ENCODE measurements around the gene TANGO2.

The TANGO2 gene

GRCh38 chr22:20087319-20088262 lies 66.7 kb downstream of the TANGO2 start:
- DNase-seq (ENCODE audit: low read depth) = no peak

- DNase-seq (ENCODE audit: low read depth) = no peak
These were observed 67.3 kb downstream of the TANGO2 start for GRCh38 chr22:20088263-20088648.

GRCh38 chr22:20089226-20089976 lies 68.5 kb downstream of the TANGO2 start:
- DNase-seq (ENCODE audit: low read depth) = no peak

GRCh38 chr22:20089977-20090729 lies 69.2 kb downstream of the TANGO2 start:
- peak; percentile 46 for DNase-seq (ENCODE audit: low read depth)

DNA sequence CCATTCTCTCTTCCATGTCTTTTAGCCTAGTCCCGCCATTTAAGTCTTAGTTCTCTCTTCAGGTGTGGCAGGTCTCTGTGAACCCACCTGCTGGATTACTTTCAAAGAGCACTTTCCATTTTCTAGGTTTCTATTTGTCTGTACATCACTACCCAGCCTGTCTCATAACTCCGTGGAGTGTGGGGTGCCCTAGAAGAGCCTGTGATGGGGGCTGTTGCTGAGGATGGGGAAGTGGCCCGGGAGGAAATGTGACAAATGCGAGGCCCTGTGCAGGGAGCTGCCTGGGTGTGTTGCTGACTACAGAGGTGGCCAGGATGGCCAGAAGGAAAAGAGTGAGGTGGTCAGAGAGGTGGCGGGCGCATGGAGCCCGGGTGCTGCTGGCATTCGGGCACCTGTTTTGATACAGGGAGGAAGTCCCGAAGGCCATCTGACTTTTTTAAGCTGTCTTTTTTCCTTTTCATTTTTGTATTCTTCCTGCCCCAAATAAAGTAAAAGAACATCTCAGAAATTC lies 69.9 kb downstream of the TANGO2 start:
- DNase-seq (ENCODE audit: low read depth) = no peak

- DNase-seq (ENCODE audit: low read depth) = no peak
These were observed 71.0 kb downstream of the TANGO2 start for GRCh38 chr22:20091690-20092476.

DNA sequence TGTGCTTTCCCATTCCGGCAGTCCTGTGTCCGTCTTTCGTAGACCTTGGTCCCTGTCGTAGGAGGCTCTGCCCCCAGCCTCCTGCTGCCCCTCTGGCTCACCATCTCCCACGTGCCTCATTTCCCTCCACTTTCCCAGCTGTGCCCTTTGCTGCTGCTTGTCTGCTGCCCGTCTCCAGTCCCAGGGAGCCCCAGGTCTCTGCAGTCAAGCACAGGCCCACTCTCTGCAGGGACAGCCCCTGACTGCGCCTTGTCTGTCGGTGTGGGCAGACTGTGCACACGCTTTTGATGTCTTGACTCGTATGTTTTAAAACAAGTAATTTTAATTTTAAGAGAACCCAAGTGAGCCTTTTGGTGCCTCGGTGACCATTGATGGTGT lies 71.6 kb downstream of the TANGO2 start:
- DNase-seq (ENCODE audit: low read depth) = no peak

- DNase-seq (ENCODE audit: low read depth) = no peak
These were observed 72.7 kb downstream of the TANGO2 start for GRCh38 chr22:20093418-20094196.

DNA sequence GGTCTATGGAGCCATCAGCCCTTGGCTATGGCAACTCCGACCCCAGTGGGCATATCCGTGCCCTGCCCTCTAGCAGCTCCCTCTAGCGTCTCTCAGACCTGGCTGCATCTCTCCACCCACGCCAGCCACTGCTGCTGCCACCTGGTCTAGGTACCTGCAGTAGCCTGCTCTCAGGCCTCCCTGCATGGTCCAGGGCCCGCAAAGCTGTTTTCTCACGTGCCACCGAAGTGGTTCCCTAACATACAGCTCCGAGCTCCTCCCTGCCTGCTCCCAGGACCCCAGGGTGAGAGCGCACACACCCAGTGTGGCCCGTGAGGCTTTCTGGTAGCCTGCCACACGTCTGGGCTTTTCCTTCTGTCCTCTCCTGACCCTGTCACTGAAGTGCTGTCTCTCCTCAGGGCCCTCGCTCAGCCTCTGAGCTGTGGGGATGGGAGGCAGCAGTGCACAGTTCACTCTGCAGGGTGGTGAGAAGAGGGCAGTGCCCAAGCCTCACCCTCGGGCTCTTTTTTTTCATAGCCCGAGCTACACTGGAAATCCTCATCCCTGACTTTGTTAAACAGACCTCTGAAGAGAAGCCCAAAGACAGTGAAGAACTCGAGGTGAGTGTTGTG lies 73.4 kb downstream of the TANGO2 start:
- no peak for DNase-seq (ENCODE audit: low read depth)

GRCh38 chr22:20095521-20095920 lies 74.6 kb downstream of the TANGO2 start:
- DNase-seq (ENCODE audit: low read depth) = no peak

- DNase-seq (ENCODE audit: low read depth) = no peak
These were observed 75.9 kb downstream of the TANGO2 start for GRCh38 chr22:20096574-20097420.

GRCh38 chr22:20099099-20099711 lies 78.3 kb downstream of the TANGO2 start:
- no peak for DNase-seq (ENCODE audit: low read depth)

DNA sequence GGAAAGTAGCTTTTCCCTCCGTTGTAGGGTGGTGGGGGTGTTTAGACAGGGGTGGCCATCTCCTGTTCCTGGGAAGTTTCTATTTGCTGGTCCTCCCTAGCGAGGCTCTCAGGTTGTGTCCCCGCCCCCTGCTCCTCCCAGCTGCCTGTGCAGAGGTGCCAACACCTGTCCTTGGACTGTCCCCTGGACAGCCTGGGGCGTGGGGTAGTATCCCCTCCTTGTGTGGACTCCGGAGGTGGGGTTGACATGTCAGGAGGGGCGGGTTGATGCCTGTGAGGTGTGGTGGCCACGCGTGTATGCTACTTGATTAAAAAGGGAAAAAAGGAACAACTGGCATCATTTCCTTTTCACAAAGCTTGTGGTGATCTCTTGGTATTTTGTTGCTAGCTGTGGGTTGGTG lies 80.7 kb downstream of the TANGO2 start:
- no peak for DNase-seq (ENCODE audit: low read depth)

DNA sequence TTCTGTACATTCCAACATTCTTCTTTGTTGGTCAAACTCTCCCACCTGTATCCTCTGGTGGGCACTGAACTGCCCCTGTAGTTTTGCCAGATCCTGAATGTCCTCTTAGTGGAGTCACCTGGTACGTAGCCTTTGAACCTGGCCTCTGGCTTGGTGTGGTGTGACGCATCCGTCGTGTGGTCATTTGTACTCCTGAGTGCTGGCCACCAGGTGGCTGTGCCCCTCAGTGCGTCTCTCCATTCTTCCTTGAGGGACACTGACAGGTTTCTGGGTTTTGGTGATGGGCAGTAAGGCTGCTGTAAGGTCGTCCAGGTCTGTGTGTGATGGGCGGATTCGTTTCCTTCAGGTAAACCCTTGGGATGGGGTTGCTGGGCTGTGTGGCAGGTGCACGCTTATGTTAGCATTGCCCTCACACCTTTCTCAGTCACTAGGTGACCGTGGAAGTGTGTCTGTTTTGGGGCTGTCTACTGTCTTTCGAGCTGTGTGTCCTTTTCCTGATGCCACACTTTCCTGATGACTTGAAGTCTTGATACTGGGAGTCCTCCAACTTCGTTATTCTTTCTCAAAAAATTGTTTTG lies 81.4 kb downstream of the TANGO2 start:
- DNase-seq (ENCODE audit: low read depth) = no peak

DNA sequence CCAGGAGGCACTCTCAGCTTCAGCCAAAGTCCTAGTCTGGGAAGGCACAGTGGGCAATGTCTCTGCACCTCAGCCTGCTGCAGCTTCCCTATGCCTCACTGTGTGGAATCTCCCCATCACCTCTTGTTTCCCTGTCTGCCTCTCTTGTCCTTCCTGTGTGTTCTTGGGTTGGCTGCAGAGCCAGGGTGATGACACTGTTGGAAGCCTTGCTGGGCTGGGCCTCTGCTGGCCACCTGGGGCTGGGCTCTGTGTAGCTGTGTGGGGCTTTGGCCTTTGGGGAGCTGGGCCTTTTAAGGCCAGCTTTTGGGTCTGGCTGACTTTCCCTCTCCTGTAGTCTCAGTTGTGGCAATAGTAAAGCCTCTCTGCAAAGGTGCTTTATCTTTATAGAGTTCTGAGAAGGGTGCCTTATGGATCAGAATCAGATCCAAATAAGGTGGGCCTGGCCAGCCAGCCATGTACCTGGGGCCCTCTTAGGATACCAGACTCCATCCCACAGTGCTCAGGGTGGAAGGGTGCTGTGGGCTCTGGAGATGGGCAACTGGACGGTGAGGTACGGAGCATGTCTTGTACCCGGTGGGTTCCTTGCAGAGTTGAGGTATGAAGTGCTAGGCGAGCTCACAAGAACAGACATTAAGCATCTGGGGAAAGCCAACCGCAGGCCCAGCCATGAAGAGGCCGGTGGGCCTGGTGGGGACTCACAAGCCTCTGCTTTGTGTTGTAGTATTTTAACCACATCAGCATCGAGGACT lies 84.7 kb downstream of the TANGO2 start:
- DNase-seq (ENCODE audit: low read depth) = no peak

GRCh38 chr22:20106205-20106848 lies 85.4 kb downstream of the TANGO2 start:
- no peak for DNase-seq (ENCODE audit: low read depth)

DNA sequence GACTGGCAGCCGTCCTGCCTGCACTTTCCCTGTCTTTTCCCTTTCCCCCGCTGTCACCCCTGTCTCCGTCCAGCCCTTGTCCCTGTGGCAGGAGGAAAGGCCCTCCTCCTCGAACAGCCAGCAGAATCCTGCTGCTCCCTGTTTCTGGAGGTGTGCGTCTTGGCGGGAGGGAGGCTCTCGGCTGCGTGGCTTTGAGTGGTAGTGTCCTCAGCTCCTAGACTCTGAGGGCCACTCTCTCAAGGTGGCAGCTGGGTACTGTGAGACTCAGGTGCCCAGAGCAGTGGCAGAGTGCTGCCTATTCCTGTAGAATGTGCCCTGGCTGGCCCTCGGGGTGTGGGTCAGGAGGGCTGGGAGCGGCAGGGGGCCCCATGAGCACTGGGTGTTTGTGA lies 85.9 kb downstream of the TANGO2 start:
- no peak for DNase-seq (ENCODE audit: low read depth)
